Suprapubic skin (tissue), 4 donors: ENCODE data around the gene FYTTD1.

Source experiments
- EP300 ChIP-seq: sonication (generic); formaldehyde crosslinking; IDR thresholded peaks from one replicate; pipeline ENCODE4 v1.6.1; 2017; ENCODE audit warnings: antibody characterized with exemption
- POLR2A ChIP-seq, 2 donors: fragments of 450-650 bp; IDR thresholded peaks; one replicate each; pipeline ENCODE4 v1.6.1; 2017; ENCODE audit warnings: antibody characterized with exemption in 2 of 2, mild to moderate bottlenecking in 2 of 2, moderate library complexity in 2 of 2
- POLR2AphosphoS5 ChIP-seq, 3 donors: sonication (generic); formaldehyde crosslinking; IDR thresholded peaks; one replicate each; pipeline ENCODE4 v1.6.1; 2017; ENCODE audit warnings: antibody characterized with exemption in 3 of 3
- TF ChIP-seq, protein P1 (sequence below), 2 donors: fragments of 200-600 bp in 1 of 2; fragments of 450-650 bp in 1 of 2; sonication (generic) in 1 of 2; IDR thresholded peaks; one replicate each; pipeline ENCODE4 v1.5.1; 2016 to 2019; ENCODE audit warnings: antibody characterized with exemption in 2 of 2, mild to moderate bottlenecking in 1 of 2, moderate library complexity in 1 of 2

DNA sequence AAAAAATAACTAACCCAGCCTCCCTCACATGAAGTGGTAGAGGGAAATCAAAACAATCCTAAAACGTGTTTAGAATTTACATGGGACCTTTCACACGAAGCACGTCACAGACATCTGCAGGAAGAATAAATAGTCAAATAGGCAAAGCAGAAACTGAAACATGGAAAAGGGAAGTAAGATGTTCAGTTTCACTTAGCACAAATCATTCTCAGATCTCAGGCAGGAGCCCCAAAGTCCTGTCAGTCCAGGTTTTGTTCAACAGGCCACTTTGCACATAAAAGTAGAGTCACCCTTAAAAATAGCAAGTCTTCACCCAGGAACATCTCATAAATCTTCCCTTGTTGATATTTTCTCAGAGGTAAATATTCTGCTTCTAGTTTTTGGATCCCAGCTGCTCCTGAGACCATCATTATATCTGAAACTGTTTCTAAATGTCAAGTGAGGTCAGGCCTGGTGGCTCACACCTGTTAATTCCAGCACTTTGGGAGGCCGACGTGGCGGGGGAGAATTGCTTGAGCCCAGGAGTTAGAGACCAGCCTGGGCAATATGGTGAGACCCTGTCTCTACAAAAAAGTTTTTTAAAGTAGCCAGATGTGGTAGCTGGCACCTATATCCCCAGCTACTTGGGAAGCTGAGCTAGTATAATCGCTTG is 14.9 kb upstream of the FYTTD1 start:
- TF ChIP-seq POLR2A (IDR thresholded peaks at IDR 0.05) = no peak
- TF ChIP-seq, protein P1, sequence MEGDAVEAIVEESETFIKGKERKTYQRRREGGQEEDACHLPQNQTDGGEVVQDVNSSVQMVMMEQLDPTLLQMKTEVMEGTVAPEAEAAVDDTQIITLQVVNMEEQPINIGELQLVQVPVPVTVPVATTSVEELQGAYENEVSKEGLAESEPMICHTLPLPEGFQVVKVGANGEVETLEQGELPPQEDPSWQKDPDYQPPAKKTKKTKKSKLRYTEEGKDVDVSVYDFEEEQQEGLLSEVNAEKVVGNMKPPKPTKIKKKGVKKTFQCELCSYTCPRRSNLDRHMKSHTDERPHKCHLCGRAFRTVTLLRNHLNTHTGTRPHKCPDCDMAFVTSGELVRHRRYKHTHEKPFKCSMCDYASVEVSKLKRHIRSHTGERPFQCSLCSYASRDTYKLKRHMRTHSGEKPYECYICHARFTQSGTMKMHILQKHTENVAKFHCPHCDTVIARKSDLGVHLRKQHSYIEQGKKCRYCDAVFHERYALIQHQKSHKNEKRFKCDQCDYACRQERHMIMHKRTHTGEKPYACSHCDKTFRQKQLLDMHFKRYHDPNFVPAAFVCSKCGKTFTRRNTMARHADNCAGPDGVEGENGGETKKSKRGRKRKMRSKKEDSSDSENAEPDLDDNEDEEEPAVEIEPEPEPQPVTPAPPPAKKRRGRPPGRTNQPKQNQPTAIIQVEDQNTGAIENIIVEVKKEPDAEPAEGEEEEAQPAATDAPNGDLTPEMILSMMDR (IDR thresholded peaks at IDR 0.05) = no peak
- no peak for TF ChIP-seq POLR2AphosphoS5 (IDR thresholded peaks at IDR 0.05)
- no peak for TF ChIP-seq EP300
